Activated CD8-positive, alpha-beta memory T cell treated with anti-CD3 and anti-CD28 coated beads, Interleukin-2, amount 50 U/mL, for 24 hours (primary cell): Measurements from ENCODE around the gene ASXL2.

Source experiments
- DNase-seq: peaks from one replicate; pipeline ENCODE4 v3.0.0-alpha.2; 2020; ENCODE audit errors: extremely low read depth

The ASXL2 gene

DNA sequence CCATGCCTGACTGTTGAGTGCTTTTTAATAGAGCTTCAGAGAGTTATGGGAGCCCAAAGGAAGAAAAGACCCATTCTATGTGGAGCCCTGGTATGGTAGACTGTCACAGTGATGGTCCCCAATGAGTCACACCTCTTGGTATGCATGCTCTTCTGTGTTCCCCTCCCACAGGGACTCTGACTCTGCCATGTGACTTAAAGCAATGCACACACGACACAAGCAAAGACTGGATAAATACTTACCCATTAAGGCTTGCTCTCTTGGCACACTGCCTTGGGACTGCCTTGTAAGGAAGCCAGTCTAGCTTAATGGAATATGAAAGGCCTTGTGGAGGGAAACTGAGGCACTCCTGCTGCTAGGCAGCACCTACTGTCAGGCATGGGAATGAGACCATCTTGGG, 188.2 kb downstream of the ASXL2 start:
- DNase-seq = no peak

DNA sequence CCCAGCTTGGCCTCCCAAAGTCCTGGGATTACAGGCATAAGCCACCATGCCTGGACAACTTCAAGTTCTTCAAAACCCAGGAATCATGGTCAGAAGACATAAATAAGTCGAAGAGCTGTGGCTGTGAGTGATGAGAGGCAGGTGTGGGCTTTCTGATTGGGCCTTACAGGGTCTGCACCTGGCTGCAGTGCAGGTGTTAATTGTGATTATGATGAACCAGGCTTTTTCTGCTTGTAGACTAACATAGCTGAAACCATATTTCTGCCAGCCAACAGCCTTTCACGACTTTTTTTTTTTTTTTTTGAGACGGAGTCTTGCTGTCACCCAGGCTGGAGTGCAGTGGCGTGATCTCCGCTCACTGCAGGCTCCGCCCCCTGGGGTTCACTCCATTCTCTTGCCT, 190.1 kb downstream of the ASXL2 start:
- no peak for DNase-seq

DNA sequence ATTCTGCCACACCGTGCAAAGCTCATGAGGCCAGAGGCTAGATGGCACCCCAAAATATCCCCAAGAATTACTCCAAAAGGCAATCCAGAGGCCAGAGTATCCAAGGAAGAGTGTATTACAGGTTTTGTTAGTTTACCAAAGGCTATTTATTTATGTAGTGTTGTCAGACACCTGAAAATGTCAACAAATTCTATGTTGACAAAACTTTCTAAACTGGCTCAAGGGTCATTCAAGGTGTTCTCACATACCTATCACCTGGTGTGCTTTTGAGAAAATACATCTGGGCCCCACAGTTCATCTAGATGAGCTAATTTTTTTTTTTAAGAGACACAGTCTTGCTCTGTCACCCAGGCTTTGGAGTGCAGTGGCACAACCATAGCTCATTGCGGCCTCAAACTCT, 192.5 kb downstream of the ASXL2 start:
- DNase-seq = no peak

DNA sequence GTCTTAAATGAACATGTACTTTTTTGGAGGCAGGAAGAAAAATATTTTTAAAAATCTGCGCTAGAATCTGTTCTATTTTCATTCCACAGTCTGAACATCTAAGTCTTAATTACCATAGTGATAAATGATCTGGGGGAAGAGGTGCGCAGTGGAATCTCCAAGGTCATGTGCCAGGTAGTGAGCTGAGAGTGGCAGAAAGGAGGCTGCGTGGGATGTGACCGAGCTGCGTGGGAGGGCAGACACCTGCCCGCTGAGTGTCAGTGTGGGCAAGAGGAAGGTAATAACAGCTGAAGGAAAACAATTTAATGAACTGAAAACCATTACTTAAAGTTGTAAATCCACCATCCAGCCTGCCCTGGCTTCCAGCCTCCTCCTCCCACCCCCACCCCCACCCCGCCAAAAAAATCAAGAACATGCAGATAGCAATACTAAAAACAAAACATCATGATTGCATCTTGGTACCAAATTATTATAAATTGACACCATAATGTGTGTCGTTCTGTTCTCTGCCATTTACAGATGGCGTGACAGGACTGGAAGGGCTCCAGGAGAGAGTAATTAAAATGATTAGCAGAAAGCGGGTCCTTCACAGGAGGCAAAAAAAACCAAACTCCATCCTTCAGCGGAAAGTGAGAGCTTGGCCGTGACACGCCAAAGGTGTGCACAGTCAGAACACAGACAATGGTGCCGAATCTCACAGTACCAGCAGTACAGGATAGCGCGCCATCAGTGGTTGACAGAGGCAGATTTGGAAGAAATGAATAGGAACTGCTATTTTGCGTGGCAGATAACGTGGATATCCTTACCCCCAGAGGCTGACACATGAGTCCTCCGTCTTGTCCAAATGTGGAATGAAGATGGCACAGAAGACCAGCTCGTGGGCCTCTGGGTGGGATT, 193.5 kb downstream of the ASXL2 start:
- DNase-seq = no peak
